HG03520 (cell line): ENCODE results near the gene NALF2.

ENCODE experiments used
- ATAC-seq: cut with Tn5 transposase; IDR thresholded peaks from one replicate; pipeline ENCODE4 v1.9.1; 2021; ENCODE audit warnings: mild to moderate bottlenecking, moderate library complexity; ENCODE audit not compliant: unreplicated experiment

The NALF2 gene

DNA sequence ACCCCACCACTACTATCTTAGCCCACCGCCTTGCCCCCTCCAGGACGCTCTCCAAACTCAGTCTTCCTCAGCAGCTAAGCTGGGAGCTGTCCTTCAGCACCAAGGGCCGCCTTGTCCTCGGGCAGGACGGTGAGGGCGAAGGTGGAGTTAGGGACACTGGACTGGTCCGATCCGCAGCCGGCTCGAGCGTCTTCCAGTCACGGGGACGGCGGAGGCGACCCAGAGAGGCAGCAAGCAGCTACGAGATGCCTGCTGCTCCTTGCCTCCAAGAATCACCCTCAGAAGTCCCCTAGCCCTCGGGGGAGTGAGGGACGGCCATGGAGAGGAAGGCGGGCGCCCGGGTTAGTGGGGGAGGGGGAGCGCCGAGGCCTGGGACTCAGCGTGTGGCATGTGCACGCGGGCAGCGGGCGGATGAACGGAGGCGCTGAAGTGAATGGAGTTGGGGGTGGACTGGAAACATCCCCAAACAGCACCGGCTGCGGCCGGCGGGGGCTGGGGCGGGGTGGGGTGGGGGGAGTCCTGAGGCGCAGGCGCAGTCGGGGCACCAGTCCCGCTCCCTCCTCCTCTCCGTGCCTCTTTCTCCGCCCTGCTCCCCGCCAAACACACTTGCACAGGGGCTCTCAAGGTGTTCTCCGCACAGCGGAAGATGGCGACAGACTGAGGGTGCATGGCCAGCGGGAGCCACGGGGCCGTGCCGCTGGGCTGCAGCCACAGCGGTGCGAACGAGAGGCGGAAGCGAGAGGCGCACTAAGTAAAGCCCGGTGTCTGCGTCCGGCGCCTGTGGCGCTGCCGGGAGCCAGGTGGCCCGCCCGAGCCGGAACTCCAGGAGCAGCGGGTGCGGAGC lies at the start of gene NALF2:
TSS of gene NALF2 (plus strand) at position 545 of the 844 bp plus-strand sequence. CDS start 957 bp downstream, outside the sequence.
- no peak for ATAC-seq

DNA sequence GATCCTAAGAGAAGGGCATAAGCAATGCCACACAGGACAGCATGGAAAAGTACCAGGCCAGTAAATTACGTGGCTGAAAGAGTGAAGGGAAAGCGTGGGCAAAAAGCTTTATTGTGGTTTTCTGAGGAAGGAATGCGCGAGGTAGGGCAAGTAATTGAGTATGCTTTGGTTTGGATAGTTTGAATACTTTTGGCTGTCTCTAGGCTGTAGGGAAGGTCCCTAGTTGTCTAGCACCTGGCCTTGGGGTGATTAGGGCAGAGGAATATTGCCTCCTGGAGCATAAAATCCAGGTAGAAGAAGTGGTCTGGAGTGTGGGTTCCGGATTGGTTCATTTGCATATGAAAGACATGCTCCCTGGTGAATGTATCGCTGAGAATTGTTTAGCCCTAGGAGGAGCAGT lies 46.4 kb upstream of the NALF2 start:
- no peak for ATAC-seq

DNA sequence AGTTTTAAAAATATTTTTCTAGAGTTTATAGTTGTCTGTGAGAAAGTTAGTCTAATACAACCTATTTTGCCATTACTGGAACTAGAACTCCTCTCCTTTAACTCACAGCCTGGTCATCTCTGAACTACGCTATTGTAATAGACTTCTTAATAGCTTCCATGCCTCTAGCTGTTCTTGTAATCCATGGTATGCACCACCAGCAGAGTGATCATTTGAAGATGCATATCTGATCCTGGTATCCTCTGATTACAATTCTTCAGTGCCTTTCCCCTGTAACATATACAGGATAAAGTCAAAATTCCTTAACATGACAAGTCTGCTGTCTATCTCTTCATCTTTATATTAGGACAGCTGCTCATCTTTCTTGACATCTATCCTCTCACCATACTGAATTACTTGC lies 37.6 kb upstream of the NALF2 start:
- no peak for ATAC-seq

DNA sequence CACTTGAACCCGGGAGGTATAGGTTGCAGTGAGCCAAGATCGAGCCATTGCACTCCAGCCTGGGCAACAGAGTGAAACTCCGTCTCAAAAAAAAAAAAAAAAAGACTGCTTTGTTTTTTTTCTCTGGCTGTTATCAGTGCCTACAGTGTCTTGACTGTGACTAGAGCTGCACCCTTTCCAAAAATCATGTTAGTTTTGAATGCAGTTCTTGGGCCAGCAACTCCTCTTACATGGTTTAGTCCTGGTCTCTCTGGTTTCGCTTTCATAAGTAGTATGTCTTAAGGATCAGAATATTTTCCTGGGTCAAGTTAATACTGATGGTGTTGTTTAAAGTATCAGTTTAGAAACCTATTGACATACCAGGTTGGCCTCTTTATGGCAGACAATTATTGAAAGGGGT lies 34.2 kb upstream of the NALF2 start:
- no peak for ATAC-seq

DNA sequence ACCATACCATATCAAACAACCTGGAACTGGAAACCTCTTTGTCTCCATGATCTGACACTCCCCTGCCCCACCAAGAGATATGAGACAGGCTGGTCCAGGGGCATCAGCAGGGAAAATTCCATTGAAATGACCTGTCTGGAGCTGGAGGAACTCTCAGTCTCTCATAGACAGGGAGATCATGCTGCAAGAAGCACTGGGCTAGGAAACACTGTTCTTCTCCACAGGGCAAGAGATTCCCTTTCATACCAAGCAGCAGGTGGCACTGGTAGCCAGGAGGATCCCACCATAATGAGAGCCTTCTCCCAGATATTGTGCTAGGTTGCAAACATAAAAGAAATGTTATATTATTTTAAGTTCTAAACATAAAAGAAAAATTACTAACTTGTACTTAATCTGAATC lies 14.5 kb upstream of the NALF2 start:
- no peak for ATAC-seq

DNA sequence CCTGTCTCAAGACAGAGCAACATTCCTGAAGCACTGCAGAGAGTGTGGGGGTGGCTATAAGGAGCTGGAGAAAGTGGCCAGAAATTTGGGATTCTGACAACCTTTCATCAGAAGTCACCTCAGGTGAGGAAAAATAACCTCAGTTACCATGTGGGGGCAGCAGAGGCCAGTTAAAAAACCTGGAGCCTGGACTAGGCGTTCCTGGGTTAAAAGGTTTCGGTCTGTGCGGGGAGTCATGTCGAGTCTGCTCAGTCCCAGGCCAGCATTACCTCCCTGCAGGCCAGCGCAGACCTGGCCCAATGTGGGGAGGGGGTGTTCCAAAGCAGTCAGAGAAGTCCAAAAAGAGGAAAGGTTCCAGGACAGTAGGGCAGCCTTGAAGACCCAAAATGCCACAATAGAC lies 10.9 kb upstream of the NALF2 start:
- ATAC-seq, result no peak

DNA sequence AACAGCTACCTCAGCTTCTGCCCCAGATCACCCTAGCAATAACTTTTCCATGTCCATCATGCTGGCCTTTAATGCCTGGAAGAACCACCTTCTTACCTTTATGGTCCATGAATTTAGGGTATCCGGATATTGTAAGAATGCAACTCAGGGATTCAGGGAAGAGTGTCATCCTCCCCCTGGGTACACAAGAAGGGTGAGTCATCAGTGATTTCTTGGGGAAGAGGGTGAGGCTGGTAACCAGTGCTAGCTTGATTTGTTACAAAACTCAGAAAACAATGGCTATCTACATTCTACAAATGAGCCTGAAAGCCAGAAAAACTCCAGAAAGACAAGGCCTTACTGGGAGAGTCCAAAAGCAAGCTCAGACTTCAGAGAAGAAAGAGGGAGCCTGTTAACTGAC lies 10.4 kb upstream of the NALF2 start:
- ATAC-seq, result no peak

DNA sequence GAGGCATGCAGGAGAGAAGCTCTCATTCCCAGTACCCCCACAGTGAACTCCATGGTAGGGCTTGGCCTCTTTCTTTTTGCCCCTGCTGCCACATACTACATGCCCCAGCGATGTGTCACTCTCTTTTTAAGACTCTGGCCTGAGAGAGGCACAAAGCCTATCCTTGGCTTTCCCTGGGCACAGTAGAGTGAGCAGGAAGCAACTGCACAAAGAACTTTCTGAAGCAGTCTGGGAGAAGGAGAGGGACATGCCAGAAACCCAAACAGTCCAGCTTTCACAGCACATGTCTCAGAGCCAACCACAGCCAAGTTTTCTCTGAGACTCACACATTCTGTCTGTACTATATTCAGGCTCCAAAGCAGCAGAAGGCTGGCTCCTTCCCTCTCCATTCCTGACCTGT lies 7.9 kb upstream of the NALF2 start:
- ATAC-seq, result no peak

DNA sequence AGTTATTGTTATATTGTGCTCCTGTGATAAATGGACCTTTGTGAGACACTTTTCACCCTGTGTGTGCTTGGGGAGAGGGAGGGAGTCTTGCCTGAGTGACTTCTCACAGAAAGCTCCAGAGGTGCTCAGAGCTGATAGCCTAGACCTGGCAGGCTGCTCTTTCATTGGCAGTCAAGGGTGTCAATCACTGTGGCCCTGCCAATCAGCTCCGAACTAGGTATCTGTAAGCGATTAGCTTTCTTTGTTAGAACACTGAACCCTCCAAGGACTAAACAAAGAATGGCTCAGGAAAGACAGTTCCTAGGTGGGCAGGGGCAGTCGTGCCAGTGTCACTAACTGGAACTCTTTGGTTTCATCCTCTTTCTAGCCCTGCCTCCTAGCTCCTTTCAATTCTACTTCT lies 2.7 kb upstream of the NALF2 start:
- no peak for ATAC-seq

DNA sequence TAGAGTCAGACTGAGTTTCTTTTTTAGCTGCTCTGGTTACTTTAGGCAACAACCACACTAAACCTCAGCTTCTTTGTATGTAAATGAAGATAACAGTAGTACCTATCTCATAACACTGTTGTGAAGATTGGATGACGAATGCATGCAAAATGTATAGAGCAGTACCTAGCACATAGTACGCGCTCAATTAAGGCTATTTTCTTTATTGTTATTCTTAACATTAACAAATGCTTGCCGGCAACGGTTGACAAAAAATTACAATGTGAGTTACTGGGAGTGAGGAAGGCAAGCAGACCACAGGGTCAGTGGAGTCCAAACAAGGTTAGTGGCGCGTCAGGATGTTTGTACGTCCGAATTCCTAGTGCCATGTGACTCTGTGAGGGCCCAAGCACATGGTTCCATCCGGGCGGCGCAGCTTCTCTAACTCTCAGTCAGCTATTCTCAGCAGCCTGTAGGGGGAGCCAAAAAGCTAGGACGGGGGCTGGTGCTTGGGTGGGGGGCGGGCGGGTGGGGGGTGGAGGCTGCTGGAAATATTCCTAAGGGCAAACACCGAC lies 821 bp upstream of the NALF2 start:
- no peak for ATAC-seq

DNA sequence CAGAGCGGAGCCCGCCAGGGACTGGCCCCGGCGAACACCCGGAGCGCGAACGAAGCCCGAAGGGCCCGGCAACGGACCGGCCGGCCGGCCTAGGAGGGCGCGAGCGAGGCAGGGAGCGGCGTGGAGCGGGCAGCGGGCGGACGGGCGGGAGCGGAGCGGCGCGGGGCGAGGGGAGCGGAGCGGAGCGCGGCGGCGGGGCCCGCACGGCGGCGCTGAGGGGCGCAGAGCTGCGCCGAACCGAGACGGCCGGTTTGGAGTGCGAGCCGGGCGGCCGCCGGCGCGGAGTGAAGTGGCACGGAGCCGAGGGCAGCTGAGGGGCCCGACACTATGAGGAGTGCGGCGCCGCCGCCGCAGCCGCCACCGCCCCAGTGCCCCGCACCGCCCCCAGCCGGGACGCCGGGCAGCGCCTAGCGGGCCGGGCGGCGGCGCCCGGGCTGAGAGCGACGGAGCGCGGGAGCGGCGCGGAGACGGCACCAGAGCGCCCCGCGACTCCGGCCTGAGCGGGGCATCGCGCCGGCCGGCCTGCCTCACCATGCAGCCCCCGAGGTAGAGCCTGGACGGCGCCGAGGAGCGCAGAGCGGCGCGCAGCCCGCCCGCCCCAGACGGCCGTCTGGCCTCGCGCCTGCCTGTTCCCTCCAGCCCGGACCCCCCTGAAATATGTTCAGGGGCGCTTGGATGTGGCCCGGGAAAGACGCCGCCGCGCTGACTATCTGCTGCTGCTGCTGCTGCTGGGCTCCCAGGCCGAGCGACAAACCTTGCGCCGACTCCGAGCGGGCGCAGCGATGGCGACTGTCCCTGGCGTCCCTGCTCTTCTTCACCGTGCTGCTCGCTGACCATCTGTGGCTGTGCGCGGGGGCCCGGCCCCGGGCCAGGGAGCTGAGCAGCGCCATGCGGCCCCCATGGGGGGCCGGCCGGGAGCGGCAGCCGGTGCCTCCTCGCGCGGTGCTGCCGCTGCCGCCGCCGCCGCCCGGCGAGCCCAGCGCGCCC lies 793 bp downstream of the NALF2 start:
- no peak for ATAC-seq

DNA sequence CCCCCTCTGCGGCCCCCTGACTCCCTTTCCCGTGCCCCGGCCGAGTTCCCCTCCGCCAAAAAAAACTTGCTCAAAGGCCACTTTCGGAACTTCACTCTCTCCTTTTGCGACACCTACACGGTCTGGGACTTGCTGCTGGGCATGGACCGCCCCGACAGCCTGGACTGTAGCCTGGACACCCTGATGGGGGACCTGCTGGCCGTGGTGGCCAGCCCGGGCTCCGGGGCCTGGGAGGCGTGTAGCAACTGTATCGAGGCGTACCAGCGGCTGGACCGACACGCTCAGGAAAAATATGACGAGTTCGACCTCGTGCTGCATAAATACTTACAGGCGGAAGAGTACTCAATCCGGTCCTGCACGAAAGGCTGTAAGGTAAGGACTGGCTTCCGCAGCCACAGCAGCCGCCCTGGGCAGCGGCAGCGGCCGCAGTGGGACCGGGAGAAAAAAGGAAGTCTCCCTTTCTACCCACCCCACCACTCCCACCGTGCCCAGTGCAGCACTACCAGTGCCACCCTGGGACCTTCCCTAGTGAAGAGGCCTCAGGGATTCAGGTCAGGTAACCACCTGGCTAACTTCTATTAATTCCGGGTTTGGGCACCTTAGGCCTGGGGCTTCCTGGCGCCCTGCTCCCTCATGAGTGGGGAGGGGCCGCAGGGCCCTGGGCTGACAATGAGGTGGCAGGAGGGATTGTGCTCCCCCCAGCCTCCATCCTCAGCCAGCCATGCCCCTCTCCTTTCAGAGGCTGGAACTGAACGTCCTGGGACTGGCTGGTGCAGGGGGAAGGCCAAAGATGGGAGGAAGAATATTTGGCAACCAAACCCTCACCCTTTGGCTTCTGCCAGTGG lies 1.9 kb downstream of the NALF2 start:
- ATAC-seq, result no peak

DNA sequence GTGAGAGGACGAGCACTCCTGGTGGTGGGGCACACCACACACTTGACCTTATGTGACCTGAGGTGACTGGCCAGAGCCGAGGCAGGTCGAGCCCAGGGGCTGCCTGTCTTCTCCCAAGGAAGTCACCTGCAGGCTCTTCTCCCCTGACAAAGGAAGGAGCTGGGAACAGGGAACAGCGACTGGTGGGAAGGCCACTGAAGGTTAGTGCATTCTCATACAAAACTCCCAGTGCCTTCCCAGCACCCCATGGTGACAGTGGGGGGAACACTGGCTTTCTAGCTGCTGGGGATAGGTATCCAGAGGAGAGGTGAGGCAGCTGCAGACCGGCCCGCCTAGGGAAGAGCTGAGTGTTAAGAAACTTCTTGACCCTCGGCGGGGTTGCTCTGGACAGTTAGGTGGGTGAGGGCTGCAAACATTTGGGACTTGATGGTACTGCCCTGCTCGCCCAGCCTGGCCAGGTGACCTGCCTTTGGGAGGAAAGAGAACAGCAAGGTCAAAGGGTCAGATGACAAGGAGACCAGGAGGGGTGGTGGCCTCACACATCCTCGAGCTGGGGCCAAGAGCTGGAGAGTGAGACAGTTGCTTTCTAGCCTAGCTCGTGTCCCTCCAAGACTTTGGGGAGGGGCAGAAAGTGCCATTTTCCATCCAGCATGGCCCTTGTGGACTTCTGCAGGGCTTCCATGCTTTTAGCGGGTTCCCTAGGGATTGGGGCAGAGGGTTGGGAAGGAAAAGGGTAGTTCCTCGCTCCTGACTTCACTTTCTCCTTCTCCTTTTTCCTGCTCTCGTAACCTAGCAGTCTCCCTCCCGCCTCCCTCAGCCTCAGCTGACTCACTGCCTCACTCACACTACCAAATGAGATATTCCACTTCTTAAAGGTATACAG lies 2.7 kb downstream of the NALF2 start:
- no peak for ATAC-seq

DNA sequence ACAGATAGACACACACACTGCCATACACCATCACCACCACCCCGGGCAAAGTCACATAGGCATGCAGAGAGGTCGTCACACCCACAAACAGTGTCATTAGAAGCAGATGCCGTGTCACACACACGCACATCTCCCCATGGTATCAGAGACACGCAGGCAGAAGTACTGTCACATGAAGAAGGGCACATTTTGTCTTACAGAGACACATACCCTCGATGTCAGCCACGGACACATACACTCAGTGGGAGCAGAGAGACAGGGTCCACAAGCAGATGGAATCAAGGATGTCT lies 3.3 kb downstream of the NALF2 start:
- ATAC-seq, result no peak

DNA sequence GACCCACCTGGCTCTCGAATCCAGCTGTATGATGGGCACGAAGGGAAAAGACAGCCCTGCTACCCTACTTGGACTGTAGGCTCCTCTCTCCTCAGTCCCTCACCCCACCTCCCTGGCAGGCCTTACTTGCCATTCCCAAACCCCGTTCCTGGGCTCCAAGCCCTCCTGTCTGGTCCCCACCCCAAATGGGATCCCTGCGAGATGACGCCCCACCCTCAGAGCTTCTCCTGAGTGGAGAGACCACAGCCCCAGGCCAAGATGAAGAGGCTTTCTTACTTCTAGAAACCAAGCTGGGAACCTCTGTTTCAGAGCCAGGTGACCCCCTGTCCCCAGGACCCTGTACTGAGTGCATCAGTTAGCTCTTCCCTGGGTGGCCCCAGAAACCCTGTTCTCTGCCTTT lies 4.5 kb downstream of the NALF2 start:
- ATAC-seq, result no peak

DNA sequence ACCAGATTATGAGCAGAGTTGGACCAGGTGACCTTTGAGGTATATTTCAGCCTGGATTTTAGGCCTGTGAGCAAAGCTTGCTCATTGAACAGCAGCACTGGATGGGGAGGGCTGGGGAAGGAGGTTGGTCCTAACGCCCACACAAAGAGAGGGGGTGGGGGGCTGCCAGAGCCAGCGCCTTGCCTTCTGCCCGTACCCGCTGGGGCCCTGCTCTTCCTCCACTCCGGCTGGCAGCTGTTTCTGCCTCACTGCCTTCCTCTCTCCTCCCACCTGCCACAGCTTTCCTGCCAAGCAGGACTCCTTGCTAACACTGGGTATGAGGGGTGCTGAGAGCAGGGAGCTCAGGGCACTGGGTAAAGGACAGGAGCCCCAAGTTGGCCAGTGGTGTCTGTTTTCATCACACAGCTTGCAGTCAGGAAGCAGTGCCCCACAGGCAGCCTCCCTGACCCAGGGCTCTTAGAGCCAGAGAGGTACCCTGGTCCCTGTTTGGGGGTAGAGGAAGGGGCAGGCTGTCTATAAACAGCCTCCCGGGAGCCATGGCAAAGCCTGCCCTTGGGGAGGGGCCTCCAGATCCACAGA lies 6.1 kb downstream of the NALF2 start:
- ATAC-seq, result no peak

DNA sequence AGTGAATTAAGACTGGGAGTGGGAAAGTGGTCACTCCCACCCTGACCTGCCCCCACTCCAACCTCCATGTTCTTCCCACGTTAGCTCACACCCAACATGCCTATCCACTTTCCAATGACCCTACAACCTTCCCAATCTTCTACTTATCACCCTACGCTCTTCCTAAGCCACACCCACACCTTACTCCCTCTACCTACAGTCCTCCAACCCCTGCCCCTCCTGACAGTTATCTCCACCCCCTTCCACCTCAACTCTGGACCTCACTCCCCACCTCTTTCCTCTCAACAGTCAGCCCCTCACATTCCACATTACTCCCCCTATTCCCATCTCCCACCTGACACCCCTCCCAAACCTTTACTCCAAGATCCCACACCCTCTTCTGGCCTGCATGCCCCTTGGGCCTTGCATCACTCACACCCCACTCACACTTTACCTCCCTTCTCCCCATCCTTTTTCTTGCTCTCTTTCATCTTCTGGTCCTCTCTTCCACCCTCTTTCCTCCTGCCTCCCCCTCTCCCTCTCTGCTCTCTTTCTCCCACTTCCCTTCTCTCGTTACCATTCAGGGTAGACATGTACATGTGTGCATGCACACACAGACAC lies 6.9 kb downstream of the NALF2 start:
- no peak for ATAC-seq

DNA sequence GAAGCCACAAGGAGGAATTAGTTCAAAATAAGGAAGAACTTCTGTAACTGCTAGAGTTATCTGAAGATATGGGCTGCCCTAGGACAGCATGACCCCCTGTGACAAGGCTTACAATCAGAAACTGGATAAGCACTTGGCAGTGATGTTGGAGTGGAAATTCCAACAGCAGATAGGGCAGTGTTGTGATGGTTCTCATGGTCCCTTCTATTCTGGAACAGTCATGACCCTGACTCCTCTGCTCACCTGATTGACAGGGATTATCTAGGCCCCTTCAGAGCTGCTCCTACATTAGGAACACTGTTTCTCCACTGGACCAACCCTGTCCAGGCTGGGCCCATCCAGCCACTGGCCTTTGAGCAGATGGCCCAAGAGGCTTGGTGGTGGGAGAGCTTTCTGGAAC lies 17.9 kb downstream of the NALF2 start:
- no peak for ATAC-seq

DNA sequence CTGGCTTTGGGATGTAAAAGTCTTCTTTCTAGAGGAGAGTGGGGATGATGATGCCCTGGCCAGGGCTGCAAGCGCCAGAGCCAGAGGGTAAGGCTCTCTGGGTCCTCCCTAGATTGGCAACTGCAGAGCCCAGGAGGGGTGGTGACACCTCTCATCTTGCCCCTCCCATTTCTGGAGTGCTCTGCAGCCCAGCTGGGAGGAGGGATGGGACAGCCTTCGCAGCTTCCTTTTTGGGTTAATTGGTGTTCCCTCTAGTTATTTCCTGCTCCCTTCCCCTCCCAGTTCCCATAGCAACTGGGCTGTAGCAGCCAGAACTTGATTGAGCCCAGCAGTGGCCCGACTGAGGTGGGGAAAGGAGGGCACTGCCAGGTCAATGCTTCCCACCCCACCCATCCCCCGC lies 19.2 kb downstream of the NALF2 start:
- no peak for ATAC-seq
